HK-2 (cell line): ENCODE data around the gene HARS2.
A peak's percentile ranks its signal among the peaks of the same experiment; 100 is the strongest.
"Not testable (repeated sequence)": the region's sequence is repeated elsewhere in the genome, so short reads cannot be mapped to it uniquely, and the experiment has no call there.

Source experiments
- DNase-seq: peaks from one replicate; pipeline ENCODE4 v3.0.0-alpha.2; 2018; ENCODE audit not compliant: unreplicated experiment

HARS2 gene, protein sequence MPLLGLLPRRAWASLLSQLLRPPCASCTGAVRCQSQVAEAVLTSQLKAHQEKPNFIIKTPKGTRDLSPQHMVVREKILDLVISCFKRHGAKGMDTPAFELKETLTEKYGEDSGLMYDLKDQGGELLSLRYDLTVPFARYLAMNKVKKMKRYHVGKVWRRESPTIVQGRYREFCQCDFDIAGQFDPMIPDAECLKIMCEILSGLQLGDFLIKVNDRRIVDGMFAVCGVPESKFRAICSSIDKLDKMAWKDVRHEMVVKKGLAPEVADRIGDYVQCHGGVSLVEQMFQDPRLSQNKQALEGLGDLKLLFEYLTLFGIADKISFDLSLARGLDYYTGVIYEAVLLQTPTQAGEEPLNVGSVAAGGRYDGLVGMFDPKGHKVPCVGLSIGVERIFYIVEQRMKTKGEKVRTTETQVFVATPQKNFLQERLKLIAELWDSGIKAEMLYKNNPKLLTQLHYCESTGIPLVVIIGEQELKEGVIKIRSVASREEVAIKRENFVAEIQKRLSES

DNA sequence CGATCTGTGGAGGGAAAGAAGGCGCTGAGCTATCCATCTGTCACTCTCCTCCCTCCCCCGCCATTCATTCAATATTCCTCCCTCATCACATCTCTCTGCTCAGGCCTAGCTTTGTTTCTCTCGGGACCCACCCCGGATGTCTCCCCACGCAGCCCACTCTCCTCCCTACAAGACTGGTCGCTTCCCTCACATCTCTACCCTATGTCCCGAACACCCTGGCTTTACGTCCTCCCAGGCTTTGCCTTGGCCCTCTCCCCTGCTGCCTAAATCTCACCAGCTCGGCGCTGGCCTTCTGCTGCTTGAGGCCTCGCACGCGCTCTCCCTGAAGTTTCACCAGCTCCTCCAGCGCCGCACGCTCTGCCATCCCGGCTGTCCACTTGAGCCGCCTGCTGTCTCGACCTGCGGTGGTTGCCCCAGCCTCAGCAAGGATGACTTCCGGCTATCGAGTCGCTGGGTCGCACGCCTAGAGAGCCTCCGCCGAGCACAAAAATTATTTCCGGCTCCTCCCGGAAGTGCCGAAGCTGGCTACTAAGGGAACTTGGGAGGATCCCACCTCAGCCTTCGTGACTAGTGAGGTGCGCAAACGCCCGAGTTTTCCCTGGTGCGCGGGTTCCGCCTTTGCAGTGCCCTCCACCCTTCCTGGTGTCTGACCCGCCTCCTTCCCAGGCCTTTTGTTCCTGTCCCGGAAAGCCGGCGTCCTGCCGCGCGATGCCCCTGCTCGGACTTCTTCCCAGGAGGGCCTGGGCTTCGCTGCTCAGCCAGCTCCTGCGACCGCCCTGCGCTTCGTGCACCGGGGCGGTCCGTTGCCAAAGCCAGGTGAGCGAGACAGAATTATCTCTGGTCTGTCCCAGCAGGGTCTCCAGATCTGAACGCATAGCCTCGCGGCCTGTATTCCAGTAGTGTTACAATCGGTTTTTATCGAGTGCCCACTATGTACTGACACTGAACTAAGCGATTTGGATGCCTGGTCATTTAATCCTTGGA, at the start of gene HARS2, which contains the start of gene HARS1:
TSS of gene HARS2 (plus strand) at position 515 of the 984 bp plus-strand sequence. CDS start at position 709, 194 bp downstream.
TSS of gene HARS1 (minus strand) at position 430 of the 984 bp plus-strand sequence. CDS start at position 364, 66 bp downstream.
- DNase-seq: peak; percentile 90

DNA sequence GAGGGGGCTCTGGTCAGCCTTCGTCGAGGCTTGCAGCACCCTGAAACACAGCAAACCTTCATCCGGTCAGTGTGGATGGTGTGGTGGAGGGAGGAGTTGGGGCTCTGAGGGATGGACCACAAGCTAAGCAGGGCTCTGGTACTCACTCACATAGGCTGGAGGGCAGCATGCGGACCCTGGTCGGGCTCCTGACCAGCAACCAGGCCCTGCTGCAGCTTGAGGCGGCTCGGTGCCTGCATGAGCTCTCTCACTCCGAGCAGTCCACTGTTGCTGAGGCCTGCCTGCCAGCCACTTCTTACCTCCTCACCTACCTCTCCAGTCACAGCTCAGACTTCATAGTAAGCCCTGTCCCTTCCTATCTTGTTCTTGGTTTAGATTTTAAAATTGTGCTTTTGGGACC, 49.5 kb upstream of the HARS2 start:
- no peak for DNase-seq

DNA sequence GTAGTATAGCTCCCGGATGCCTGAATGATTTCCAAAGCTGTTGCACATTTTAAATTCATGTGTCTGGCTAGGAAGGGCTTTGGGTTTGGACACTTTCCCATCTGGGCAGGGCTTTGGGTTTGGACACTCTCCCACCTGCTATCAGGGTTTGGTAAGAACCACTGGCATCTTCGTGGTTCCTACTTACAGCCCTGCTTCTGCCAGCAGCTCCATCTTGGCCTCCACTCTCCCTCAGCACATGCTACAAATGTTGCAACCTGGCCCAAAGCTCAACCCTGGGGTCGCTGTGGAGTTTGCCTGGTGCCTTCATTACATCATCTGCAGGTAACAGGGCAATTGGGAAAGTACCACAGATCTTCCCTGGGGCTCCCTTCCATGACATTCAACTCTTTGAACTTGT, 48.5 kb upstream of the HARS2 start:
- no peak for DNase-seq

DNA sequence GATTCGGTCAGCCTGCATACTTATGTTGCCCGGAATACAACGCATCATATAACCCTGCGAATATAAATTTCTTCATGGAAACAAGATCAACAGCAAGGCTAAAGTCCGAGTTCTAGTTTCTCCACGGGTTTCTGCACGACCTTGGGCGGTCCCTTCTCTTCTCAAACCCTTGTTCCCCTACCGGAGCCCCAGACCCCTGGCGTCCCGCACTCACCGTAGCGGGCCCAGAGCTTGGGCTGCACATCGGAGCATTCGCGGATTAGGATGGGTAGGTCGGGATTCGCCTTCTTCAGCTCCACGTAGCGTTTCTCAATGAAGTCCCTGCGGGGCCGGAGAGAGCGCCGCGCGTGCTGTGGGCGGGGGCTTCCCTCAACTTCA, 44.2 kb upstream of the HARS2 start:
- no peak for DNase-seq

DNA sequence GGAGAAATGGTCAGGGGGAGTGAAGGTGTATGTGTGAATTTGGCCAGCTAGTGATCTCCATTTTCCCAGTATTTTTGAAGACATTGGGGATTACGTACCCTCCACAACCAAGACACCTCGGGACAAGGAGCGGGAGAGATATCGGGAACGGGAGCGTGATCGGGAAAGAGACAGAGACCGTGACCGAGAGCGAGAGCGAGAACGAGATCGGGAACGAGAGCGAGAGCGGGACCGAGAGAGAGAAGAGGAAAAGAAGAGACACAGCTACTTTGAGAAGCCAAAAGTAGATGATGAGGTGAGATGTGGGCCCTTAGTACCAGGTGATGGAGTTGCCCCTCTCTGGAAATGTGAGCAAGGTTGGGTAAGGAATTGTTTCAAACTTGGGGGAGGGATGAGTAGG, 32.4 kb upstream of the HARS2 start:
- no peak for DNase-seq

DNA sequence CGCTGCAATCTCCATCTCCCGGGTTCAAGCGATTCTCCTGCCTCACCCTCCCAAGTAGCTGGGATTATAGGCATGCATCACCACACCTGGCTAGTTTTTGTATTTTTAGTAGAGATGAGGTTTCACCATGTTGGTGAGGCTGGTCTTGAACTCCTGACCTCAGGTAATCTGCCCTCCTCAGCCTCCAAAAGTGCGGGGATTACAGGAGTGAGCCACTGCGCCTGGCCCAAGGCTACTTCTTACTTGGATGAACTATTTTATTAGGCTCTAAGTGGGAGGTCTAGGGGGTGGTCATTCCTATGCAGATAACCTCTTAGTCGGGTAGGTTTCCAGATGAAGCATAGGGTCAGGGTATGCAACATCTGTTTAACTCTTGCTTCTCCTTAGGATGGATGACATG, 30.9 kb upstream of the HARS2 start:
- DNase-seq: not testable (repeated sequence)

DNA sequence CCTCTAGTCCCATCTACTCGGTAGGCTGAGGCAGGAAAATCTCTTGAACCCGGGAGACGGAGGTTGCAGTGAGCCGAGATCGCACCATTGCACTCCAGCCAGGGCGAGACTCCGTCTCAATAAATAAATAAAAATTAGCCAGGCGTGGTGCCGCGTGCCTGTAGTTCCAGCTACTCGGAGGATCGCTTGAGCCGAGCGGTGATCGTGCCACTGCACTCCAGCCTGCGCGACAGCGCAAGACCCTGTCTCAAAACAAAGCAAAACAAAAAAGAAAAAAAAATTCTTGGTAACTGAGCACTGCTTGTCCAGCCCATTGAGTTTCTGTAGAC, 27.3 kb upstream of the HARS2 start:
- DNase-seq: no peak

DNA sequence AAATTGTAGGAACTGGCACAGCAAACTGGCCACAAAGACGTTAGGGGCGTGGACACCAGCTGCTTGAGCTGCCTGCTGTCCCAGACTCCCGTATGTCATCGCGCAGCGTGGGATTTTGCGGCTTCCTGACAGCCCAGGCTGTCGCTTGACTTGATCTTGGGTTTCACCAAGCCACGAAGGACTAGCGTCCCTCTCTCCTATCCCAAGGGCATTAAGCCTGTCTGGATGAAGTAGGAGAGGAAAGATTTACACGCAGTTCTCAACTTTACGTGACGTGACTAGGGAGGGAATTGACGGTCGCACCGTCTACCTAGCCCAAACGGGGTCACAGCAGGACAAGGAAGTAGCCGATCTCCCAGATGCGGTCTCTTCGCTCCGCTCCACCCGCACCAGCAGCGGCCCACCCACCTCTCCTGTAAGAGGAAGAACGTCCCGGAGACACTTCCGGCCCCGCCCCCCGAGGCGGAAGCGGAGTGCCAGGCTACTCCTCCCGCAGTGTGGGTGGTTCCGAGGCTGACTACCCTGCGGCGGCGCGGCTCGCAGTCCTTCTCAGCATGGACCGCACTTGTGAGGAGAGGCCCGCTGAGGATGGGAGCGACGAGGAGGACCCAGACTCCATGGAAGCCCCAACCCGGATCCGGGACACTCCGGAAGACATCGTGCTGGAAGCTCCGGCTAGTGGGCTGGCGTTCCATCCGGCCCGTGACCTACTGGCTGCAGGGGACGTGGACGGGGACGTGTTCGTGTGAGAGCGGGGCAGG, 26.7 kb upstream of the HARS2 start, which contains the start of gene WDR55:
TSS of gene WDR55 (plus strand) at position 546 of the 761 bp plus-strand sequence. CDS start at position 555, 9 bp downstream.
- peak; percentile 88 for DNase-seq

DNA sequence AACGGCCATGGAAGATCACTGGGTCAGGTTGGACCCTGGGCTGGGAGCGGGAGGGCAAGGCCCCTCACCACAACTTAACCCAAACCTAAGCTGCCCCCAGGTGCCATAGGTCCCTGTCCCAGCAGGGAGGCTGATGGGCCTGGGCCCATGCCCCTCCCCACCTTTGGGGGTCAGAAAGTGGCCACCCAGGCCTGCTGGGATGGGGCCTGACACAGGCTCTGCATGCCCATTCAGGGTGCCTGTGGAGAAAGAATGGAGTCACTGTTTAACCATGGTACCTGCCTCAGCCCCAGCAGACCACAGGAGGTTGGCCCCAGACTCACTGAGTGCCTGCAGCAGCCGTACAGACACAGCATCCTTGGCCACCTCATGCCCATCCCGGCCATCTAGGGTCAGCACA, 20.2 kb upstream of the HARS2 start:
- DNase-seq: not testable (repeated sequence)

DNA sequence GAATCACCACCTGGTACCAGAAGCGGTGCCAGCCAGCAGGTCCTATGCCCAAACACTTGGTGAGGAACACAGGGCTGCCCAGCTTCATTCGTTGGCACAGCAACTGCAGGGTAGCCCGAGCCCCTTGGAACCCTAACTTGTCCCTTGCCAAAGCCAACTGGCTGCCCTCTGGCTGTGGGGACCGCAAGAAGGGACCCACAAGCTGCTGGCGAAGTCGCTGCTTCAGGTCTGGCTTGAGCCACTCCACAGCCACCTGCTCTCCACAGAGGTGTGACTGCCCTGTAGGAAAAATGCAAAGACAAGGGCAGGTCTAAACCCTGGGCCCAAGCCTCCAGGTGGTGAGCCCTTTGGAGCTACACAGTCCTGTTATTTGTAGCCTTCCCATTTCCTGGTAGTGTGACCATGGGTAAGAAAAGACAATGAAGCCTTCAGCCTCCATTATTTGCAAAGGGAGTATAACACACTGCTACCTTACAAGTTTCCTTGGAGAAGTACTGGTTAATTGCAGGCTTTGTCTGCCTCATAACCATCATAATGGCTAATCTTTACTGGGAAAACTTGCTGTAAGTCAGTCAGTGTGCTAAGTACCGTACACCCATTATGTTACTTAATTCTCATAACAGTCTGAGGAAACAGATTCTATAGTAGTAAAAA, 19.7 kb upstream of the HARS2 start:
- no peak for DNase-seq

DNA sequence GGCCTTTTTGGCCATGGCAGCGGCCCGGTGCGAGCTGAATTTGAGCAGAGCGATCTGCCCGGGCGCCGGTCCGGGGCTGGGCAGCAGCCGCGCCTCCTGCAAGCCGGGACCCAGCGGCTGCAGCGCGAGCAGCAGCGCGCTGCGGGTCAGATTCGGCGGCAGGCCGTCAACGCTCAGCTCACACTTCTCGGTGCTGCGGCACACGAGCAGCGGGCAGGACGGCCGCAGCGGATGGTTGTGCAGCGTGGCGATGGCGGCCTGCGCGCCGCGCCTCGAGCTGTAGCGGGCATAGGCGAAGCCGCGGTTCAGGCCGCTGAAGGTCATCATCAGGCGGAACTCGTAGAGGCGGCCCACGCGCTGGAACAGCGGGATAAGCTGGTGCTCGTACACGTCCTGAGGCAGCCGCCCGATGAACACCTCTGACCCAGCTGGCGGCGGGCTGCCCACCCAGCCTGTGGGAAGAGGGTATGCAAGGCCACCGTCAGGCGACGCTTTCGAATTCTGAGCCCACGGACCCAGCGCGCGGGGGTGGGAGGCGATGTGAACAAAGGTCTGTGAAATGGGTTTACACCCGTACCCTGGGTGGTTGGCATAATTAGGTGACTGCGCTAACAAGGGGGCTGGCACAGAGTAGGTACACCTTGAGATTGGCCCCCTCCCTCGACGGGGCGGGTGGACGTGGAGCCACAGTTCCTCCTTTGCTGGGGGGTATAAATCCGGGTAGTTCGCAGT, 18.6 kb upstream of the HARS2 start:
- no peak for DNase-seq

DNA sequence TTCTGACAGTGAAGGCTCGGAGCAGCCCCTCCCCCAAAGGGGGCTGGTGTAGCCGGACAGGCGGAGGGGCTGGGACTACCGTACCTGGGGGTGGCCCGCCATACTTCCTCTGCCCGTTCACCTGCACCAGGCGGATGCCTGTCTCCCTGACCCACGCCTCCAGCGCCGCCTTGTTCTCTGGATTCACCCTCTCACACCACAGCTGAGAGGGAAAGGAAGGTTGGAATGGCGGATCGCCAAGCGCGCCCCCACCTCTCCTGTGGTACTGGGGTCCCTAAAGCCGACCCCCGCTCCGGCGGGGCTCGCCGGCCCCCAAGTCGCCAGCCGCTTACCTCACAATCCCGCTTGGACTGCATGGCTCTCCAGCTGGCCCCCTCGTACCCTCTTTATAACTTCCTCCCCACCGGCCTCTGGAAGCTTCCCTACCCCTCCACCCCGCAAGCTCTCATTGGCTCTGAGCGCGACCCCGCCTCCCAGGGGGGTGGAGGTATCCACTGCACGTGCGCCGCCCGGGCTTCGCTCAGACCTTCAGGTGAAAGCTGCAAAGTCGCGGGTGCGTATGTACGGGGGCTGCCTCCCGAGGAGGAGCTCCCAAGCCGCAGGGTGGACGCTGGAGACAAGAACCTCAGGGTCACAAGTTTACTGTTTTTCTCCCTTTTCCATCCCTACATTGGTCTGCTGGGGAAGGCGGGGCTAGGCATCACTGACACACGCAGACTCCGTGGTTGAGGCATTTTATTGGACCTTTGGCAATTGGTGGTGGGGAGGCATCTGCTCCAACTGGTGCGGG, 17.9 kb upstream of the HARS2 start, which contains the start of gene DND1:
TSS of gene DND1 (minus strand) at position 390 of the 790 bp plus-strand sequence. CDS start at position 356, 34 bp downstream.
- no peak for DNase-seq

DNA sequence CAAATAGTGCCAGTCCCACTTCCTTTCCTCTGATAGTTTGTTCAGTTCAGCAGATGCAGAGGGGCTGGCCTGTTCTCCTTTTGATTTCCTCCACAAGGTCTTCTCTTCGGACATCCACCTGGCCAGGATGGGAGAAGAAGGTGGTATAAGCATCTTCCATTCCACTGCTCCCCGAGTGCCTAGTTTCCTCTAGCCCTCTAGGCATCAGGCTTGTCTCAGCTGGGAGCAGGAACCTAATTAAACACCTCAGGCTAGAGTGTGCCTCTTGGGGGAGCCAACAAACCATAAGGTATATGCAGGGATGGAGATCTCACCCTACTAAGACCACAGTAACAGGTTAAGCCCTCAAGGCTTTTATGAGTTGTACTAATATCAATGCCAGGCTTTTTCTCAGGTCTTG, 17.0 kb upstream of the HARS2 start:
- no peak for DNase-seq

DNA sequence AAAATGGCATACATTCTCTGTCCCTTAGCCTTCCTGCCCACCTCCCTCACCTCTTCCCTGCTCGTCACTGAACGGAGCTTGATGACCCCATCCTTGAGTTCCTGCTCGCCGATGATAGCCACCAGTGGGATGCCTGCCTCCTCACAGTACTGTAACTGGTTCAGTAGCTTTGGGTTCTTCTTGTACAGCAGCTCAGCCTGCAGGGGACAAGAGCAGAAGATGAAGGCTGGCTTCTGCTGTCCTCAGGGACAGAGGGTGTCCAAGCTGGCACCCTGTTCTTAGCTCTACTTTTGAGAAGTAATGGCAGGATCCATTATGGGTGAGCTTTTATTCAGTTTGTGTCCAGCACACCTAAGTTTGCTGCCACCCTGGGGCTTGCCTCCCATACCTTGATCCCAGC, 16.6 kb upstream of the HARS2 start:
- no peak for DNase-seq

DNA sequence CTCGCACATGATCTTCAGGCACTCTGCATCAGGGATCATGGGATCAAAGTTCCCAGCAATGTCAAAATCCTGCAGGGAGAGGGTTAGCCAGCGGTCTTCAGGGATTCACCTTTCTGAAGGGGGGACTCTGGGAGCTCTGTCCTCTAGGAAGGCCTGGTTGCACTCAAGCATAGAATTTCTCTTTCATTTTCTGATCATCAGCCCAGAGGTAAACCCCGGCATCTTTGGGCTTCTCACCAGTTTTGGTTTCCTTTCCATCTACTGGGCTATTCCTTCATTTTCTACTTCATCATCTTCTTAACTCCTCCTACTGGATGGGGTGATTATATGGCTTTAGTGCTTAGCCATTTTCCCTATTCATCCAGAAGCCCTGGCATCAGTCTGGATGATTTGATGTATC, 13.3 kb upstream of the HARS2 start:
- DNase-seq: no peak

DNA sequence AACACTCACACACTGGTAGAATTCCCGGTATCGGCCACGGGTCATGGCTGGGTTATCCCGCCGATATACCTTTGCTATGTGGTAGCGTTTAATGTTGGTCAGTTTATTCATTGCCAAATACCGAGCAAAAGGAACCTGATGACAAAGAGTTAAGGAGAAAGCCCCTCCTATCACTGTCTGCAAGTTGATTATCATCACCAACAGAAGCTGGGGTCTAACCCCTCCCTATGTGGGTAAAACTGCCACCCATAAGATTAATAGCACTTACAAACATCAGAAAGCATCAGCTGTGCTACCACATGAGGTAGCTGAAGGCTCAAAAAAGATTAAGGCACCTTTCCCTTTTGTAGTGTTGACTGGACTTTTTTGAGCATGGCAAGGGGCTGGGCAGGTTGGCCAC, 12.3 kb upstream of the HARS2 start:
- no peak for DNase-seq

DNA sequence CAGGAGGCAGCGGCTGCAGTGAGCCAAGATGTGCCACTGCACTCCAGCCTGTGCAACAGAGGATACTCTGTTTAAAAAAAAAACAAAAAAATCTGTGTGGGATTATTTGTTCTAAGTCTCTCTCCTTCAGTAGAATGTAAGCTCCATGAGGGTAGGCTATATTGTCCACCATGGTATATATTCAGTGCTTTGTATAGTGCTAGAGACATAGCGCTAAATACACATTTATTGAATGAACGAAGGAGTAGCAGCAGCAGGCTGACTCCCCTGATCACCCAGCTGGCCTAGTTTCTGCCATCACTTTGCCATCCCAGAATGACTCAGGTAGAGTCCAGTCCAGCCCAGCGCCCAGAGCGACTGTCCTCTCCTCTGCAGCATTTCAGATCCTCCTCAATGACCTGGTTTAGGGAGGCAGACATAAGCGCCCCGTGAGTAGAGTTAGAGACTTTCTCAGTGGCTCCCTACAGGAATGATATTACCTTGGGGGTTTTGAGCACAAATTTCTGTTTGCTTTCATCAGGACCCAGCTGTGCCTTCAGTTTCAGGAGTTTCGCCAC, 801 bp upstream of the HARS2 start:
- no peak for DNase-seq

DNA sequence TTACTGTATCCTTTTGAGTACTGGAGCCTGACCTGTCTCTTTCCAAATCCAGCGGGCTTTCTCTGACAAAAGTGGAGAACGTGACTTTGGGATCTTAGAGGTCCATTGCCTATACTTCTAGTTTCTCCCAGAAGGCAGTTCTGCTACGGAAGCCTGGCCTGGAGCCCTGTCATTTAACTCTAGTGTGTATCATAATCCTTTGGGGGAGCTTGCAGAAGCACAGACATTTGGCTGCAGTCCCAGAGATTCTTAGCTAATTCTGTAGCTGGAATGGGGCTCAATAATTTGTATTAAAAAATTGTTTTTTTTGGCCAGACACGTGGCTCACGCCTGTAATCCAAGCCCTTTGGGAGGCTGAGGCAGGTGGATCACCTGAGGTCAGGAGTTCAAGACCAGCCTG, 3.0 kb downstream of the HARS2 start:
- DNase-seq: no peak

DNA sequence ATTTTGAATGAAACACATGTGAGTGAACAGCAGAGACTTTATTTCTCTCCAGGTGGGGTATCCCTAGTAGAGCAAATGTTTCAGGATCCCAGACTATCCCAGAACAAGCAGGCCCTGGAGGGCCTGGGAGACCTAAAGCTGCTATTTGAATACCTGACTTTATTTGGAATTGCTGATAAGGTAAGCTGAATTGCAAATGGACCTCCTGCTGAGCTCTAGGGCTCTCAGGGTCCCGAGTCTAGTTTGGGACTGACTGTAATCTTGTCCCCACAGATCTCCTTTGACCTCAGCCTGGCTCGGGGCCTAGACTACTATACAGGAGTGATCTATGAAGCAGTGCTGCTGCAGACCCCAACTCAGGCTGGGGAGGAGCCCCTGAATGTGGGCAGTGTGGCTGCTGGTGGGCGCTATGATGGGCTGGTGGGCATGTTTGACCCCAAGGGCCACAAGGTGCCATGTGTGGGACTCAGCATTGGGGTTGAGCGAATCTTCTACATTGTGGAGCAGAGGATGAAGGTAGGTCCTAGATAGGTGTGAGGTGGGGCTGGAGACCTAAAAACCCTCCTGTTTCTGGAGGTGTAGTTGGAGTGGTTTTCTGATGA, 5.7 kb downstream of the HARS2 start:
- DNase-seq: no peak
